GM21529 (cell line): ENCODE data around the gene DGCR6L.
"Not testable (repeated sequence)": the region's sequence is repeated elsewhere in the genome, so short reads cannot be mapped to it uniquely, and the experiment has no call there.

ENCODE experiments used
- ATAC-seq: cut with Tn5 transposase; IDR thresholded peaks from one replicate; pipeline ENCODE4 v1.9.1; 2021; ENCODE audit not compliant: unreplicated experiment

The DGCR6L gene

GRCh38 chr22:20292673-20293232, 27.1 kb downstream of the DGCR6L start:
- no peak for ATAC-seq

- no peak for ATAC-seq
Observed at GRCh38 chr22:20292108-20292507, 27.8 kb downstream of the DGCR6L start.

GRCh38 chr22:20291604-20292063, 28.2 kb downstream of the DGCR6L start:
- ATAC-seq = no peak

GRCh38 chr22:20291249-20291586, 28.6 kb downstream of the DGCR6L start:
- no peak for ATAC-seq

GRCh38 chr22:20290578-20291248, 29.1 kb downstream of the DGCR6L start:
- ATAC-seq = no peak

GRCh38 chr22:20290045-20290392, 29.8 kb downstream of the DGCR6L start:
- ATAC-seq = no peak

- not testable (repeated sequence) for ATAC-seq
Observed at GRCh38 chr22:20289182-20290044, 30.4 kb downstream of the DGCR6L start.

- not testable (repeated sequence) for ATAC-seq
Observed at GRCh38 chr22:20286784-20287423, 33.0 kb downstream of the DGCR6L start.

GRCh38 chr22:20286312-20286660, 33.6 kb downstream of the DGCR6L start:
- not testable (repeated sequence) for ATAC-seq

- not testable (repeated sequence) for ATAC-seq
Observed at GRCh38 chr22:20285473-20286311, 34.2 kb downstream of the DGCR6L start.

GRCh38 chr22:20284471-20285086, 35.3 kb downstream of the DGCR6L start:
- no peak for ATAC-seq

- no peak for ATAC-seq
Observed at GRCh38 chr22:20283674-20284066, 36.2 kb downstream of the DGCR6L start.

GRCh38 chr22:20282901-20283673, 36.8 kb downstream of the DGCR6L start:
- ATAC-seq = no peak

GRCh38 chr22:20281891-20282290, 38.0 kb downstream of the DGCR6L start:
- no peak for ATAC-seq

GRCh38 chr22:20281473-20281872, 38.4 kb downstream of the DGCR6L start:
- not testable (repeated sequence) for ATAC-seq

GRCh38 chr22:20280866-20281265, 39.0 kb downstream of the DGCR6L start:
- ATAC-seq = no peak

- not testable (repeated sequence) for ATAC-seq
Observed at GRCh38 chr22:20280163-20280562, 39.7 kb downstream of the DGCR6L start.

GRCh38 chr22:20279662-20280134, 40.2 kb downstream of the DGCR6L start:
- ATAC-seq = no peak

GRCh38 chr22:20278726-20279490, 41.0 kb downstream of the DGCR6L start:
- ATAC-seq = not testable (repeated sequence)
